Measurements from ENCODE around the gene EXOC4.

GRCh38 chr7:134104166-134104565 lies 851.3 kb downstream of the EXOC4 start:
- TF ChIP-seq EZH2phosphoT487 (IDR thresholded peaks at IDR 0.05; ENCODE audit: insufficient read depth, low read depth) (no peak), EZH2 (IDR thresholded peaks at IDR 0.05; ENCODE audit: insufficient read depth, poor library complexity, severe bottlenecking) (no peak)
